ENCODE measurements around the gene HSPB2.

HSPB2 gene

GRCh38 chr11:111916768-111917167 lies 4.2 kb downstream of the HSPB2 start:
- DNase-seq = no peak
- Histone ChIP-seq H3K36me3 (ENCODE audit: insufficient read depth, low read length) (no peaks in the 10 kb centered on the region), H3K4me2 (ENCODE audit: insufficient read depth, low read length) (no peak overlapping the region), H3K9ac (ENCODE audit: low read depth, low read length) (no peak overlapping the region), H3K27ac (ENCODE audit: low read length) (no peak overlapping the region), H3K27me3 (ENCODE audit: insufficient read depth, low read length, poor library complexity) (no peaks in the 10 kb centered on the region), H4K20me1 (ENCODE audit: insufficient read depth, low read length) (no peaks in the 10 kb centered on the region), H3K79me2 (ENCODE audit: insufficient read depth, low read length) (no peaks in the 10 kb centered on the region), H3K4me3 (ENCODE audit: low read depth in 1 of 2, low read length in 2 of 2) (no peak overlapping the region), H3K9me3 (ENCODE audit: insufficient read depth, low read length, severe bottlenecking) (no peaks in the 10 kb centered on the region), H2AFZ (ENCODE audit: low read depth, low read length) (no peak overlapping the region), H3K4me1 (ENCODE audit: insufficient read depth, low read length) (no peaks in the 10 kb centered on the region)
- no peak for ATAC-seq (ENCODE audit: insufficient read depth, low read depth)
- TF ChIP-seq EZH2 (IDR thresholded peaks at IDR 0.05; ENCODE audit: borderline replicate concordance, low read depth, low read length, severe bottlenecking) (no peak), CTCF (IDR thresholded peaks at IDR 0.05; ENCODE audit: borderline replicate concordance, extremely low read depth, low read length, poor library complexity, severe bottlenecking) (no peak)

- no peaks in the 10 kb centered on the region for H3K27me3 ChIP-seq (ENCODE audit: insufficient read depth, low read length, poor library complexity)
- no peak overlapping the region for H3K27ac ChIP-seq (ENCODE audit: low read length)
- no peak for ATAC-seq (ENCODE audit: insufficient read depth, low read depth)
- no peak overlapping the region for H3K9ac ChIP-seq (ENCODE audit: low read depth, low read length)
- H3K4me3 ChIP-seq (ENCODE audit: low read depth in 1 of 2, low read length in 2 of 2) = no peak overlapping the region
- H3K9me3 ChIP-seq (ENCODE audit: insufficient read depth, low read length, severe bottlenecking) = no peaks in the 10 kb centered on the region
- no peak for DNase-seq
- H3K4me2 ChIP-seq (ENCODE audit: insufficient read depth, low read length) = no peak overlapping the region
- no peaks in the 10 kb centered on the region for H3K4me1 ChIP-seq (ENCODE audit: insufficient read depth, low read length)
- H3K79me2 ChIP-seq (ENCODE audit: insufficient read depth, low read length) = no peaks in the 10 kb centered on the region
- no peak overlapping the region for H2AFZ ChIP-seq (ENCODE audit: low read depth, low read length)
- no peaks in the 10 kb centered on the region for H3K36me3 ChIP-seq (ENCODE audit: insufficient read depth, low read length)
- no peaks in the 10 kb centered on the region for H4K20me1 ChIP-seq (ENCODE audit: insufficient read depth, low read length)
- no peak for TF ChIP-seq EZH2 (IDR thresholded peaks at IDR 0.05; ENCODE audit: borderline replicate concordance, low read depth, low read length, severe bottlenecking)
- no peak for TF ChIP-seq CTCF (IDR thresholded peaks at IDR 0.05; ENCODE audit: borderline replicate concordance, extremely low read depth, low read length, poor library complexity, severe bottlenecking)
Measured at GRCh38 chr11:111917312-111917711, 4.8 kb downstream of the HSPB2 start.

GRCh38 chr11:111917788-111918187 lies 5.3 kb downstream of the HSPB2 start:
- no peak for TF ChIP-seq CTCF (IDR thresholded peaks at IDR 0.05; ENCODE audit: borderline replicate concordance, extremely low read depth, low read length, poor library complexity, severe bottlenecking)
- no peaks in the 10 kb centered on the region for H3K9me3 ChIP-seq (ENCODE audit: insufficient read depth, low read length, severe bottlenecking)
- DNase-seq = no peak
- no peaks in the 10 kb centered on the region for H3K4me1 ChIP-seq (ENCODE audit: insufficient read depth, low read length)
- no peaks in the 10 kb centered on the region for H3K79me2 ChIP-seq (ENCODE audit: insufficient read depth, low read length)
- H3K4me3 ChIP-seq (ENCODE audit: low read depth in 1 of 2, low read length in 2 of 2) = no peak overlapping the region
- H3K4me2 ChIP-seq (ENCODE audit: insufficient read depth, low read length) = no peak overlapping the region
- H2AFZ ChIP-seq (ENCODE audit: low read depth, low read length) = no peak overlapping the region
- H3K9ac ChIP-seq (ENCODE audit: low read depth, low read length) = no peak overlapping the region
- no peaks in the 10 kb centered on the region for H3K36me3 ChIP-seq (ENCODE audit: insufficient read depth, low read length)
- no peak overlapping the region for H3K27ac ChIP-seq (ENCODE audit: low read length)
- no peaks in the 10 kb centered on the region for H4K20me1 ChIP-seq (ENCODE audit: insufficient read depth, low read length)
- no peaks in the 10 kb centered on the region for H3K27me3 ChIP-seq (ENCODE audit: insufficient read depth, low read length, poor library complexity)
- ATAC-seq (ENCODE audit: insufficient read depth, low read depth) = no peak

Data from DND-41 (cell line).